Stimulated activated effector memory CD8-positive, alpha-beta T cell treated with anti-CD3 and anti-CD28 coated beads, Interleukin-12 subunit alpha, Interleukin-12 subunit beta, amount 100 ng/mL, for 72 hours (primary cell): ENCODE results near the gene GALNT18.

Source experiments
- ATAC-seq: fragments of 150-1000 bp; cut with Tn5 transposase; 2 replicates; pipeline ENCODE4 v1.10.0; 2021
- DNase-seq, 2 donors: peaks; one replicate each; pipeline ENCODE4 v3.0.0; 2021 to 2022; ENCODE audit warnings: low spot score in 2 of 2
- H3K27ac Mint-ChIP-seq: one replicate; pipeline ENCODE4 v1.8.0; 2022; ENCODE audit warnings: mild to moderate bottlenecking, mixed read lengths
- H3K36me3 Mint-ChIP-seq: one replicate; pipeline ENCODE4 v1.8.0; 2022; ENCODE audit warnings: mild to moderate bottlenecking, mixed read lengths
- H3K4me1 Mint-ChIP-seq: one replicate; pipeline ENCODE4 v1.8.0; 2022; ENCODE audit warnings: mixed read lengths
- H3K4me3 Mint-ChIP-seq: one replicate; pipeline ENCODE4 v1.8.0; 2022; ENCODE audit warnings: mild to moderate bottlenecking, mixed read lengths
- H3K9me3 Mint-ChIP-seq: one replicate; pipeline ENCODE4 v1.8.0; 2022; ENCODE audit warnings: mixed read lengths

GALNT18 gene

GRCh38 chr11:11324090-11324489, 297.7 kb downstream of the GALNT18 start:
- DNase-seq (no peak), ATAC-seq (no peak)
- Mint-ChIP-seq H3K27ac (no peak overlapping the region), H3K9me3 (no peaks in the 10 kb centered on the region), H3K4me3 (no peak overlapping the region), H3K36me3 (no peaks in the 10 kb centered on the region), H3K4me1 (no peaks in the 10 kb centered on the region)

- no peak overlapping the region for H3K4me3 Mint-ChIP-seq
- H3K36me3 Mint-ChIP-seq = no peaks in the 10 kb centered on the region
- H3K27ac Mint-ChIP-seq = no peak overlapping the region
- ATAC-seq (no peak), DNase-seq (no peak)
- H3K4me1 Mint-ChIP-seq = no peaks in the 10 kb centered on the region
- H3K9me3 Mint-ChIP-seq = no peaks in the 10 kb centered on the region
These were observed 299.7 kb downstream of the GALNT18 start for GRCh38 chr11:11322101-11322500.

- Mint-ChIP-seq H3K9me3 (no peaks in the 10 kb centered on the region), H3K4me1 (no peaks in the 10 kb centered on the region), H3K36me3 (no peaks in the 10 kb centered on the region), H3K4me3 (no peak overlapping the region), H3K27ac (no peak overlapping the region)
- no peak for DNase-seq
- peak; percentile 27 for ATAC-seq
These were observed 301.0 kb downstream of the GALNT18 start for GRCh38 chr11:11320825-11321224.

- ATAC-seq (no peak), DNase-seq (no peak)
- H3K9me3 Mint-ChIP-seq = no peaks in the 10 kb centered on the region
- no peak overlapping the region for H3K4me3 Mint-ChIP-seq
- no peaks in the 10 kb centered on the region for H3K4me1 Mint-ChIP-seq
- H3K27ac Mint-ChIP-seq = no peak overlapping the region
- H3K36me3 Mint-ChIP-seq = no peaks in the 10 kb centered on the region
These were observed 302.8 kb downstream of the GALNT18 start for GRCh38 chr11:11318961-11319360.

GRCh38 chr11:11318461-11318860, 303.3 kb downstream of the GALNT18 start:
- no peak overlapping the region for H3K4me3 Mint-ChIP-seq
- no peak for DNase-seq
- no peaks in the 10 kb centered on the region for H3K9me3 Mint-ChIP-seq
- H3K4me1 Mint-ChIP-seq = no peaks in the 10 kb centered on the region
- H3K36me3 Mint-ChIP-seq = no peaks in the 10 kb centered on the region
- no peak overlapping the region for H3K27ac Mint-ChIP-seq
- ATAC-seq = no peak

GRCh38 chr11:11316651-11317230, 305.1 kb downstream of the GALNT18 start:
- Mint-ChIP-seq H3K9me3 (no peaks in the 10 kb centered on the region), H3K4me1 (no peaks in the 10 kb centered on the region), H3K36me3 (no peaks in the 10 kb centered on the region), H3K27ac (no peak overlapping the region), H3K4me3 (no peak overlapping the region)
- no peak for DNase-seq
- no peak for ATAC-seq

GRCh38 chr11:11313902-11314692, 307.7 kb downstream of the GALNT18 start:
- ATAC-seq (no peak), DNase-seq (no peak)
- Mint-ChIP-seq H3K4me3 (no peak overlapping the region), H3K27ac (no peak overlapping the region), H3K9me3 (no peaks in the 10 kb centered on the region), H3K36me3 (no peaks in the 10 kb centered on the region), H3K4me1 (no peaks in the 10 kb centered on the region)

GRCh38 chr11:11313426-11313825, 308.4 kb downstream of the GALNT18 start:
- no peak for ATAC-seq
- no peaks in the 10 kb centered on the region for H3K36me3 Mint-ChIP-seq
- H3K4me1 Mint-ChIP-seq = no peaks in the 10 kb centered on the region
- H3K4me3 Mint-ChIP-seq = no peak overlapping the region
- no peak overlapping the region for H3K27ac Mint-ChIP-seq
- H3K9me3 Mint-ChIP-seq = no peaks in the 10 kb centered on the region
- no peak for DNase-seq

- Mint-ChIP-seq H3K4me1 (no peaks in the 10 kb centered on the region), H3K9me3 (no peaks in the 10 kb centered on the region), H3K36me3 (no peaks in the 10 kb centered on the region), H3K27ac (no peak overlapping the region), H3K4me3 (no peak overlapping the region)
- ATAC-seq (no peak), DNase-seq (no peak)
These were observed 309.1 kb downstream of the GALNT18 start for GRCh38 chr11:11312738-11313137.

GRCh38 chr11:11311169-11311568, 310.6 kb downstream of the GALNT18 start:
- Mint-ChIP-seq H3K4me1 (no peaks in the 10 kb centered on the region), H3K9me3 (no peaks in the 10 kb centered on the region), H3K4me3 (no peak overlapping the region), H3K27ac (no peak overlapping the region), H3K36me3 (no peaks in the 10 kb centered on the region)
- ATAC-seq = no peak
- no peak for DNase-seq

- ATAC-seq (no peak), DNase-seq (no peak)
- Mint-ChIP-seq H3K27ac (no peak overlapping the region), H3K36me3 (no peaks in the 10 kb centered on the region), H3K4me3 (no peak overlapping the region), H3K9me3 (no peaks in the 10 kb centered on the region), H3K4me1 (no peaks in the 10 kb centered on the region)
These were observed 311.9 kb downstream of the GALNT18 start for GRCh38 chr11:11309906-11310305.

- no peak for ATAC-seq
- H3K4me3 Mint-ChIP-seq = no peak overlapping the region
These were observed 313.6 kb downstream of the GALNT18 start for GRCh38 chr11:11308249-11308648.

GRCh38 chr11:11306855-11307254, 314.9 kb downstream of the GALNT18 start:
- H3K4me1 Mint-ChIP-seq = no peaks in the 10 kb centered on the region
- H3K36me3 Mint-ChIP-seq = no peaks in the 10 kb centered on the region
- H3K27ac Mint-ChIP-seq = no peak overlapping the region
- DNase-seq (no peak), ATAC-seq (no peak)
- no peaks in the 10 kb centered on the region for H3K9me3 Mint-ChIP-seq
- no peak overlapping the region for H3K4me3 Mint-ChIP-seq

More at GRCh38 chr11:11308249-11308648, 313.6 kb downstream of the GALNT18 start:
- H3K9me3 Mint-ChIP-seq = no peaks in the 10 kb centered on the region
- H3K27ac Mint-ChIP-seq = no peak overlapping the region
- no peaks in the 10 kb centered on the region for H3K4me1 Mint-ChIP-seq
- DNase-seq = no peak
- no peaks in the 10 kb centered on the region for H3K36me3 Mint-ChIP-seq

- no peaks in the 10 kb centered on the region for H3K4me1 Mint-ChIP-seq
- H3K27ac Mint-ChIP-seq = no peak overlapping the region
- H3K4me3 Mint-ChIP-seq = no peak overlapping the region
- ATAC-seq = no peak
- no peak for DNase-seq
- no peaks in the 10 kb centered on the region for H3K36me3 Mint-ChIP-seq
- no peaks in the 10 kb centered on the region for H3K9me3 Mint-ChIP-seq
These were observed 317.3 kb downstream of the GALNT18 start for GRCh38 chr11:11304550-11304949.

GRCh38 chr11:11302565-11302964, 319.2 kb downstream of the GALNT18 start:
- H3K27ac Mint-ChIP-seq = no peak overlapping the region
- no peak overlapping the region for H3K4me3 Mint-ChIP-seq
- DNase-seq = no peak
- no peaks in the 10 kb centered on the region for H3K9me3 Mint-ChIP-seq
- H3K4me1 Mint-ChIP-seq = no peaks in the 10 kb centered on the region
- no peaks in the 10 kb centered on the region for H3K36me3 Mint-ChIP-seq
- ATAC-seq = no peak

- H3K4me1 Mint-ChIP-seq = no peaks in the 10 kb centered on the region
- no peaks in the 10 kb centered on the region for H3K9me3 Mint-ChIP-seq
- ATAC-seq (no peak), DNase-seq (no peak)
- H3K27ac Mint-ChIP-seq = no peak overlapping the region
- H3K4me3 Mint-ChIP-seq = no peak overlapping the region
- no peaks in the 10 kb centered on the region for H3K36me3 Mint-ChIP-seq
These were observed 320.6 kb downstream of the GALNT18 start for GRCh38 chr11:11301212-11301611.
